HUES6 (cell line): ENCODE results near the gene NMS.
"Not testable (repeated sequence)": the region's sequence is repeated elsewhere in the genome, so short reads cannot be mapped to it uniquely, and the experiment has no call there.

Experiments used
- H3K27ac ChIP-seq: 2 replicates; pipeline ENCODE4 v1.7.0; 2013; ENCODE audit warnings: low read depth, mild to moderate bottlenecking, low read length, inconsistent platforms
- H3K27me3 ChIP-seq: 2 replicates; pipeline ENCODE4 v1.6.1; 2013; ENCODE audit warnings: low read length; ENCODE audit not compliant: control insufficient read depth, insufficient read depth
- H3K36me3 ChIP-seq: 2 replicates; pipeline ENCODE4 v1.6.1; 2013; ENCODE audit warnings: low read length; ENCODE audit not compliant: control insufficient read depth, insufficient read depth
- H3K4me1 ChIP-seq: 2 replicates; pipeline ENCODE4 v1.6.1; 2013; ENCODE audit warnings: low read length; ENCODE audit not compliant: control insufficient read depth, insufficient read depth
- H3K4me3 ChIP-seq: 2 replicates; pipeline ENCODE4 v1.5.1; 2013; ENCODE audit warnings: low read depth, low read length
- H3K9ac ChIP-seq: one replicate; pipeline ENCODE4 v1.6.1; 2013; ENCODE audit warnings: mild to moderate bottlenecking, low read length
- H3K9me3 ChIP-seq: 2 replicates; pipeline ENCODE4 v1.6.1; 2013; ENCODE audit warnings: low read depth, low read length; ENCODE audit not compliant: control insufficient read depth, insufficient read depth

The NMS gene

DNA sequence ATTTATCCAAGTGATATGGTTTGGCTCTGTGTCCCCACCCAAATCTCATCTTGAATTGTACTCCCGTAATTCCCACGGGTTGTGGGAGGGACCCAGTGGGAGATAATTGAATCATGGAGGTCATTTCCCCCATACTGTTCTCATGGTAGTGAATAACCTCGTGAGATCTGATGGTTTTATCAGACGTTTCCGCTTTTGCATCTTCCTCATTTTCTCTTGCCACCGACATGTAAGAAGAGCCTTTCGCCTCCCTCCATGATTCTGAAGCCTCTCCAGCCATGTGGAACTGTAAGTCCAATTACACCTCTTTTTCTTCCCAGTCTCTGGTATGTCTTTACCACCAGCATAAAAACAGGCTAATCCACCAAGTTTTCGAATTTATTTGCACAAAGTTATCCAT is 32.5 kb upstream of the NMS start:
- H3K27me3 ChIP-seq = no peaks in the 10 kb centered on the region
- H3K4me1 ChIP-seq = no peaks in the 10 kb centered on the region
- H3K9me3 ChIP-seq = no peaks in the 10 kb centered on the region
- no peaks in the 10 kb centered on the region for H3K36me3 ChIP-seq
- H3K27ac ChIP-seq = no peak overlapping the region
- H3K9ac ChIP-seq = no peak overlapping the region
- no peak overlapping the region for H3K4me3 ChIP-seq

DNA sequence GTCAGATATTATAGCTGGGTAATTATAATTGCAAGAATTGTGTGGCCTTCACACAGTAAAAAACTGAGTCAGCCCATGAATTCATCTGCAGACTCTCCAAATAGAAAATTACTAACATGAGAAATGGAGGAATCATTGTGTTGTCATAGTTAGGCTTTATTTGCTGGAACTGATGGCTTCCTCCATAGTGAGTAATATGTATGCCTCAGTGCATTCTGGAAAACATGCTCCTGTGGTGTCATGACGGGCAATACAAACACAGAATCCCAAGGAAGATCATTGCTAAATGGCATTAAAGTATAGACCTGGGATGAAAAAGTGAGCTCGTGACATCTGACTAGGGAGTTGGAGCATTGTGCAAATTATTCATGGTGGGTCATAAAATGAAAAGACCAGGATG is 23.6 kb upstream of the NMS start:
- Histone ChIP-seq H3K27me3 (no peaks in the 10 kb centered on the region), H3K9me3 (peaks cover 9% of the 10 kb centered on the region; the same call in 1 of the 2 replicates), H3K36me3 (no peaks in the 10 kb centered on the region), H3K4me3 (no peak overlapping the region), H3K27ac (no peak overlapping the region), H3K9ac (no peak overlapping the region), H3K4me1 (no peaks in the 10 kb centered on the region)

DNA sequence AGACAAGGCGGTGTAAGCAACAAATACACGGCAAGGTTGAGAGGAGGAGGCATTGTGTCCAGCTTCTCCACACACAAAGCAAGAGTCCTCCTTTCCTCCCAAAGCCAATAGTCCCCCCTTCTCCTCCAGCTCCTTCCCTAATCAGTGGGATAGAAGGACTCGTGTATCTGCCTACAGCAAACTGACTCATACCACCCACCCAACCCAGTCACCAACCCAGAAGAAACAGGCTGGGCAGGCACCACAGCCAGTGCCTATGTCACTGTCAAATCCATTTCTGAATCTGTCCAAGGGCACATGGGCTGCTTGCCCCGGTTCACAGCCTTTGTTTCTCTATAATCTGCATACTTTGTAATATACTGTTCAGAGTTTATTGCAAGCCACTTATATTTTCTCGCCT is 19.2 kb upstream of the NMS start:
- Histone ChIP-seq H3K4me3 (no peak overlapping the region), H3K36me3 (no peaks in the 10 kb centered on the region), H3K9ac (no peak overlapping the region), H3K27ac (no peak overlapping the region), H3K9me3 (peaks cover 32% of the 10 kb centered on the region), H3K27me3 (no peaks in the 10 kb centered on the region), H3K4me1 (no peaks in the 10 kb centered on the region)

DNA sequence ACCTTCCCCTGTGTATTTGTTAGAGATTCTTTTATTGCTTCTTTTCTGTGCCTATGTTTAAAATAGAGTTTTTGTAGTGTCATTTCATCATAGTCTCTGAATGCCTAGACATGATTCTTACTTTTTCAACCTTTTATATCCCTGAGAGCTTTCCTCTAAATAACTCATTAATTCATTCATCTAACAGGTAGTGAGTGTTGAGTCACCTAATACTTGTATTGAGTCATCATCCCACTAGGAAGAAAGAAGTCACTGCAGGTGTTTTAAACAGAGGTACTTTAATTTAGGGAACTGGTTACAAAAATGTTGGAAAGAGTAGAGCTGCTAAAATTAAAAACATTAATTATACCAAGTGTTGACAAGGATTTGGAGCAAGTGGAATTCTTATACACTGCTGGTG is 18.5 kb upstream of the NMS start:
- no peaks in the 10 kb centered on the region for H3K36me3 ChIP-seq
- H3K4me1 ChIP-seq = no peaks in the 10 kb centered on the region
- H3K27ac ChIP-seq = no peak overlapping the region
- no peak overlapping the region for H3K9ac ChIP-seq
- H3K4me3 ChIP-seq = no peak overlapping the region
- no peaks in the 10 kb centered on the region for H3K27me3 ChIP-seq
- H3K9me3 ChIP-seq = peaks cover 31% of the 10 kb centered on the region

DNA sequence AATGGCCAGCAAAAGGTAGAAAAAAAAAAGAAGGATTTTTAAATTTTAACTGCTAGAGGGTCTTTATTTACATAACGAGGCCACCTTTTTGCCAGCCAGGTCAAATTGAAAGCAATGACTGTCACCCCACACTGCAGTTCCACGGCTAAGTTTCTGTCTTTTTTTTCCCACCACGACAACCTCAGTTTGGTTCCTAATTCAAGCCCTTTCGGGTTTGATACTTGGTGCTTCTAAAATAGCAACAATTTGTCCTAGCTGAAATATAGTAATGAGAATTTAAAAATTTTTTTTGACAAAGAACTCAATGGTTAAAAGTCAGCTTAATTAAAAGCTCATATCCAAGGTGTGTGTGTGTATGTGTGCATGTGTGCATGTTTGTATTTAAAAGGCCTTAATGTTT is 16.4 kb upstream of the NMS start:
- Histone ChIP-seq H3K9ac (no peak overlapping the region), H3K27ac (no peak overlapping the region), H3K9me3 (peaks cover 47% of the 10 kb centered on the region), H3K27me3 (no peaks in the 10 kb centered on the region), H3K4me3 (no peak overlapping the region), H3K36me3 (no peaks in the 10 kb centered on the region), H3K4me1 (no peaks in the 10 kb centered on the region)

DNA sequence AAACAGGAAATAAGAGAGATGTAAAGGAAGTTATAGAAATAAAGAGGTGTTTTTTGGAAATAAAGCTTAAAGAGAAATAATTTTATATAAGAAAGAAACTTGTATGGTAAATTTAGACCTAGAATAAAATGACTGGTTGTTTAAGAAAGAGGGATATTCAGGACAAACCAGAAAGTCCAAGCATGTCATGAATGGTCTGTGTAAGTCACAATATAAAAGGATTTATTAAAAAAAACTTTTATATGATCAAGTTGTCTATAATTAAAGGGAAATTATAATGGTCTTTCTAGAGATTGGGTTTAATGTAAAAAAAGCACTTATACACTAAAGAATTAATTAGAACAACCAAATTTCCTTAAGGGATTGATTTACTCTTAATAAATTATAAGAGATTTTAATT is 13.9 kb upstream of the NMS start:
- not testable (repeated sequence) for H3K4me1 ChIP-seq, H3K9ac ChIP-seq, H3K36me3 ChIP-seq, H3K27ac ChIP-seq, H3K27me3 ChIP-seq, H3K4me3 ChIP-seq
- H3K9me3 ChIP-seq = peaks cover 61% of the 10 kb centered on the region

DNA sequence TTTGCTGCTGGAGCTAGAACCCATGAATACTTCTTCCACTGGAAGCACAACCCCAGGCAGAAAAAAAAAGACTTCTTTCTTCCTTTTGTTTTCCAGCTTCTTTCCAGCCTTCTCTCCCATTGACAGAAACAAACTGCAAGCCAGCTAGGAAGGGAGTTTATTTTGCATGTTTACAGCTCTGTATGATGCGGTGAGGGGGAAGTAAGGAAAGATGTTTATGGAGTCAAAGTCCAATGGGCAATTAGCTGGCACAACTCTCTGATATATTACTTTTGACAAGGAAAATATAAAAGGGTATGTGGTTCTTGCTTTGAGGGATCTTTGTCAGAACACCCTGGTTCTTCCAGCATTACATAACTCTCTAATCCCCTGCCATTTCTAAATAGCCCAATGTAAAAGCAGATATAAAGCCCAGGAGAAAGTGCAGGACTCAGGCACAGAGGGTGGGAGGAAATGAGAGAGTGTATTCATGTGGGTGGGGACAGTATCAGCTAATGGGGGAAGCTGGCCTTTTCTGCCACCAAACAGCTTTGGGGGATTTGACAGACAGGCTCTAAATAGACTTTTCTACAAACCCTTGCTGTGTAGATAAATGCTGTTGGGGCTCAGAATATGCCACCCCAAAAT is 9.3 kb upstream of the NMS start:
- no peaks in the 10 kb centered on the region for H3K36me3 ChIP-seq
- H3K27ac ChIP-seq = no peak overlapping the region
- H3K4me1 ChIP-seq = no peaks in the 10 kb centered on the region
- peaks cover 51% of the 10 kb centered on the region for H3K9me3 ChIP-seq
- H3K27me3 ChIP-seq = no peaks in the 10 kb centered on the region
- H3K4me3 ChIP-seq = no peak overlapping the region
- H3K9ac ChIP-seq = no peak overlapping the region

DNA sequence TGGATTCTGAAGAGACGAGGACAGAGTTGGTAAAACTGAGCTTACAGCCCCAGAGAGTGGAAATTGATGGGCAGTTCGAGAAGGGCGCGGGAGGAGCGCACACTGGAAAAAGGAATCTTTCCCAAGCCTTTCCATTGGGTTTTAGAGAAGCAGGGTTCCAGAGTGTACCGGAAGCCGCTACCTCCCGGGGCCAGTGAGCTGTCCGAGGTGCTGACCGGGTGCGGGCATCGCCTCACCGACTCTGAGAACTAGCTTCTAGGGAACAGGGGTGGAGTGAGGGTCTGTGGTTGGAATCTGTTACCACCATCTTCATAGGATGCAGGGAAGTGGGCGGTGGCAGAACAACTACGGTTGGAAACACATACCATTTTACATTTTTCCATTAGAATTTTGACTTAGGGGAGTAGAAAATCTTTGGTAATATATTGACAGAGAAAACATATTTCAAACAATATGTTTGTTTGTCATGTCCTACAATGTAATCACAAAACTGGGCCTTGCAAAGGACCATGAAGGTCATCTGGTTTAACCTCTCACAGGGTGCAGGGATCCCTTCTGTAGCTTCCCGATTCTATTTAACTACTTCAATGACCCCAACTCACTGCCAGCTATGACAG is 724 bp downstream of the NMS start:
- H3K36me3 ChIP-seq = no peaks in the 10 kb centered on the region
- no peaks in the 10 kb centered on the region for H3K4me1 ChIP-seq
- H3K9ac ChIP-seq = no peak overlapping the region
- H3K4me3 ChIP-seq = no peak overlapping the region
- peaks cover 5% of the 10 kb centered on the region for H3K27me3 ChIP-seq
- no peaks in the 10 kb centered on the region for H3K9me3 ChIP-seq
- H3K27ac ChIP-seq = no peak overlapping the region

DNA sequence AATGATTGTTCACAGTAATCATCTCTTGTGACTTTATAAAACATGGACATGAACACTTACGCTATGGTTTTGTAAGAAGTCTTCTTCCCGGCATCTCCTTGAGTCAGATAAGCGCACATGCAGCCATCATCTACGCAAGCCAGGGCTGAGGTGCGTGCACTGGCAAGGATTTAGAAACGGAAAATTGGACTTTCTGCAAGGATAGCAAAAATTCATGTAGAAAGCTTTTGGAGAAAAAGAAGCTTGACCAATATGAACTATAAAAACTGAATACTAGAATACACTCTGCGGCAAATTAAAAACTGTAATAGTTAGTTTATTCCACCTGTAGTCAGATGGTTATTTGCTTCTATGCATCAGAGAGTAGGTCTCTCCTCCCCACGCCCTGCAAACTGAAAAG is 6.3 kb downstream of the NMS start:
- Histone ChIP-seq H3K36me3 (no peaks in the 10 kb centered on the region), H3K27me3 (no peaks in the 10 kb centered on the region), H3K27ac (no peak overlapping the region), H3K9ac (no peak overlapping the region), H3K4me3 (no peak overlapping the region), H3K4me1 (no peaks in the 10 kb centered on the region), H3K9me3 (no peaks in the 10 kb centered on the region)

DNA sequence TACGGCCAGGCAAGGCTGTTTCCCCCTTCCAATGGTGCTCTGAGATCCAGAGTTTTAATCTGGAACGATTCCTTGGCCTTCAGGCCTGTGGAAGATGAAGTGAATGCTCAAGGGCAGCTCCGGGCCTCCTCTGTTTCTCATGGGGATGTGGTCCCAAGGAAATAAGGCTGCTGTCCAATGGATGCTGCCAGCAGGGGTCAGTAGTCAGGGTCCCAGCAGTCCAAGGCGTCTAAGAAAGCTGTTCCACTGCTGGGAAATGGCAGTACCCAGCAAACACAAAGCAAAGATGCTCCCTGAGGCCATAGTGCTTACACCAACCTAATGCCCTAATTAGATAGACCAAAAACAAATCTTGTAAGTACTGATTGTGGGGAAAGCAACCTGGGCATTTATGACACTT is 12.5 kb downstream of the NMS start:
- Histone ChIP-seq H3K9ac (no peak overlapping the region), H3K27me3 (no peaks in the 10 kb centered on the region), H3K27ac (no peak overlapping the region), H3K4me3 (no peak overlapping the region), H3K4me1 (no peaks in the 10 kb centered on the region), H3K9me3 (no peaks in the 10 kb centered on the region), H3K36me3 (no peaks in the 10 kb centered on the region)

DNA sequence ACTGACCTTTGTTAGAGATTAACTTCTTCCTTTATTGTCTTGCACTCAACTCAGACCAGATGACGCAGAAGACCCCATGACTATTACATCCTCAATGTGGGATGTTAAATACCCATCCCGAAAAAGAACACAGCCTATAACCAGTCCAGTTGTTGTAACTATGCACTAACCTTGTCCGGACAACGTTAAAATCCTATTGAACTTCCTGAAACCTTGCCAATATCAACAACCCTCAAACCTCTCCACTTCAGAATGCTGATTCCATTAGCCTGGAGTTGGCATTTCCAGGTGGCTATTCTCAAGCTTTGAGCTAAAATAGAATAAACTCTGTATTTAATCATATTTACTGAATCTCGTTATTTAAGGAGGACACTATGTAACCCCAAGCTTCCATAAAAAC is 13.6 kb downstream of the NMS start:
- no peak overlapping the region for H3K27ac ChIP-seq
- no peak overlapping the region for H3K9ac ChIP-seq
- H3K4me1 ChIP-seq = no peaks in the 10 kb centered on the region
- H3K9me3 ChIP-seq = no peaks in the 10 kb centered on the region
- no peak overlapping the region for H3K4me3 ChIP-seq
- no peaks in the 10 kb centered on the region for H3K27me3 ChIP-seq
- H3K36me3 ChIP-seq = no peaks in the 10 kb centered on the region
